Smooth muscle cell (in vitro differentiated cells): ENCODE data around the gene ITGB4. TPM values are rescaled to one million over a fixed set of nuclear protein-coding genes. Genes with fewer than 3 reads are reported as not detected.

Source experiments
- DNase-seq: peaks from one replicate; lab custom pipeline; 2025; ENCODE audit not compliant: unreplicated experiment; lab: John Stamatoyannopoulos, UW
- H2AFZ ChIP-seq: fragments of 200-600 bp; sonication (generic); 2 replicates; pipeline ENCODE4 v1.6.0; 2016; ENCODE audit warnings: antibody characterized with exemption, low read depth, mild to moderate bottlenecking
- H3F3A ChIP-seq: fragments of 200-600 bp; sonication (generic); 2 replicates; pipeline ENCODE4 v1.6.0; 2017; ENCODE audit warnings: antibody characterized with exemption, low read depth
- H3K27ac ChIP-seq: fragments of 200-600 bp; sonication (generic); 2 replicates; pipeline ENCODE4 v1.5.1; 2016; ENCODE audit warnings: low read depth, mild to moderate bottlenecking
- H3K27me3 ChIP-seq: fragments of 200-600 bp; sonication (generic); 2 replicates; pipeline ENCODE4 v1.6.1; 2016; ENCODE audit warnings: low read depth, mild to moderate bottlenecking
- H3K36me3 ChIP-seq: fragments of 200-600 bp; sonication (generic); 2 replicates; pipeline ENCODE4 v1.5.1; 2016; ENCODE audit warnings: low read depth
- H3K4me1 ChIP-seq: fragments of 200-600 bp; sonication (generic); 2 replicates; pipeline ENCODE4 v1.5.1; 2016; ENCODE audit warnings: low read depth
- H3K4me2 ChIP-seq: fragments of 200-600 bp; sonication (generic); 2 replicates; pipeline ENCODE4 v1.6.0; 2016; ENCODE audit warnings: mild to moderate bottlenecking
- H3K4me3 ChIP-seq: fragments of 200-600 bp; sonication (generic); 2 replicates; pipeline ENCODE4 v1.5.1; 2016; ENCODE audit warnings: mild to moderate bottlenecking
- H3K79me2 ChIP-seq: fragments of 200-600 bp; sonication (generic); 2 replicates; pipeline ENCODE4 v1.6.0; 2016; ENCODE audit warnings: low read depth, mild to moderate bottlenecking
- H3K9ac ChIP-seq: fragments of 200-600 bp; sonication (generic); 2 replicates; pipeline ENCODE4 v1.6.0; 2016; ENCODE audit warnings: low read depth
- H3K9me3 ChIP-seq: fragments of 200-600 bp; sonication (generic); replicated peaks from 2 replicates; pipeline ENCODE4 v1.5.1; 2016; ENCODE audit warnings: low read depth
- H4K20me1 ChIP-seq: fragments of 200-600 bp; sonication (generic); 2 replicates; pipeline ENCODE4 v1.6.0; 2016; ENCODE audit warnings: low read depth
- WGBS: methylation state at CpG from one replicate; pipeline ENCODE4 v1.1.7; 2016; ENCODE audit warnings: low lambda C conversion rate; 5-methylcytosine and 5-hydroxymethylcytosine counted together
- polyA plus RNA-seq: library from polyadenylated mRNA; unstranded; fragments of >200 nt; fragmentation: Nextera tagmentation; extraction: Ambion mirVana; gene quantifications from 2 replicates; pipeline ENCODE4 v1.2.1, GENCODE V29; 2016
- total RNA-seq: library from RNA; depleted of rRNA; stranded (reverse); fragments of >200 nt; gene quantifications from 2 replicates; pipeline ENCODE4 v1.2.3, GENCODE V29; 2014
- TF ChIP-seq, protein P1 (sequence below): fragments of 200-600 bp; sonication (generic); IDR thresholded peaks from 2 replicates; pipeline ENCODE4 v1.5.1; 2017; ENCODE audit warnings: borderline replicate concordance, mild to moderate bottlenecking, antibody characterized with exemption; ENCODE audit not compliant: insufficient read depth, poor library complexity, severe bottlenecking

ITGB4 gene
- total and polyA plus RNA-seq, 2 experiments from 2014 or later: 47.2 to 83.8 TPM

DNA sequence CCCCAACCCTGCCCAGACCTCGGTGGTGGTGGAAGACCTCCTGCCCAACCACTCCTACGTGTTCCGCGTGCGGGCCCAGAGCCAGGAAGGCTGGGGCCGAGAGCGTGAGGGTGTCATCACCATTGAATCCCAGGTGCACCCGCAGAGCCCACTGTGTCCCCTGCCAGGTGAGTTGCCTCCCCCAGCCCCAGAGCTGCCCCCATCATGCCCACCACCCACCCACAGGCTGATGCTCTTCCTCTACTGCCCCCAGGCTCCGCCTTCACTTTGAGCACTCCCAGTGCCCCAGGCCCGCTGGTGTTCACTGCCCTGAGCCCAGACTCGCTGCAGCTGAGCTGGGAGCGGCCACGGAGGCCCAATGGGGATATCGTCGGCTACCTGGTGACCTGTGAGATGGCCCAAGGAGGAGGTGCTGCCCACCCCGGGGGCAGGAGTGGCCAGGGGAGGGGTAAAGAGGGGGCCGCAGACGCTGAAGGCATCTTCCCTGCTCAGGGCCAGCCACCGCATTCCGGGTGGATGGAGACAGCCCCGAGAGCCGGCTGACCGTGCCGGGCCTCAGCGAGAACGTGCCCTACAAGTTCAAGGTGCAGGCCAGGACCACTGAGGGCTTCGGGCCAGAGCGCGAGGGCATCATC lies 35.3 kb downstream of the ITGB4 start:
- Histone ChIP-seq H3K4me1 (peaks cover 5% of the 10 kb centered on the region), H3K9me3 (no peaks in the 10 kb centered on the region), H4K20me1 (peaks cover 5% of the 10 kb centered on the region), H3K27me3 (no peaks in the 10 kb centered on the region), H3K9ac (no peak overlapping the region), H3K36me3 (no peaks in the 10 kb centered on the region), H3F3A (no peaks in the 10 kb centered on the region), H3K4me2 (no peak overlapping the region), H3K79me2 (no peaks in the 10 kb centered on the region), H2AFZ (no peak overlapping the region), H3K4me3 (no peak overlapping the region), H3K27ac (no peak overlapping the region)
- 98% methylated on average over 17 of the region's 29 CpGs for WGBS
- DNase-seq: no peak
- TF ChIP-seq, protein P1, sequence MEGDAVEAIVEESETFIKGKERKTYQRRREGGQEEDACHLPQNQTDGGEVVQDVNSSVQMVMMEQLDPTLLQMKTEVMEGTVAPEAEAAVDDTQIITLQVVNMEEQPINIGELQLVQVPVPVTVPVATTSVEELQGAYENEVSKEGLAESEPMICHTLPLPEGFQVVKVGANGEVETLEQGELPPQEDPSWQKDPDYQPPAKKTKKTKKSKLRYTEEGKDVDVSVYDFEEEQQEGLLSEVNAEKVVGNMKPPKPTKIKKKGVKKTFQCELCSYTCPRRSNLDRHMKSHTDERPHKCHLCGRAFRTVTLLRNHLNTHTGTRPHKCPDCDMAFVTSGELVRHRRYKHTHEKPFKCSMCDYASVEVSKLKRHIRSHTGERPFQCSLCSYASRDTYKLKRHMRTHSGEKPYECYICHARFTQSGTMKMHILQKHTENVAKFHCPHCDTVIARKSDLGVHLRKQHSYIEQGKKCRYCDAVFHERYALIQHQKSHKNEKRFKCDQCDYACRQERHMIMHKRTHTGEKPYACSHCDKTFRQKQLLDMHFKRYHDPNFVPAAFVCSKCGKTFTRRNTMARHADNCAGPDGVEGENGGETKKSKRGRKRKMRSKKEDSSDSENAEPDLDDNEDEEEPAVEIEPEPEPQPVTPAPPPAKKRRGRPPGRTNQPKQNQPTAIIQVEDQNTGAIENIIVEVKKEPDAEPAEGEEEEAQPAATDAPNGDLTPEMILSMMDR: no peak

DNA sequence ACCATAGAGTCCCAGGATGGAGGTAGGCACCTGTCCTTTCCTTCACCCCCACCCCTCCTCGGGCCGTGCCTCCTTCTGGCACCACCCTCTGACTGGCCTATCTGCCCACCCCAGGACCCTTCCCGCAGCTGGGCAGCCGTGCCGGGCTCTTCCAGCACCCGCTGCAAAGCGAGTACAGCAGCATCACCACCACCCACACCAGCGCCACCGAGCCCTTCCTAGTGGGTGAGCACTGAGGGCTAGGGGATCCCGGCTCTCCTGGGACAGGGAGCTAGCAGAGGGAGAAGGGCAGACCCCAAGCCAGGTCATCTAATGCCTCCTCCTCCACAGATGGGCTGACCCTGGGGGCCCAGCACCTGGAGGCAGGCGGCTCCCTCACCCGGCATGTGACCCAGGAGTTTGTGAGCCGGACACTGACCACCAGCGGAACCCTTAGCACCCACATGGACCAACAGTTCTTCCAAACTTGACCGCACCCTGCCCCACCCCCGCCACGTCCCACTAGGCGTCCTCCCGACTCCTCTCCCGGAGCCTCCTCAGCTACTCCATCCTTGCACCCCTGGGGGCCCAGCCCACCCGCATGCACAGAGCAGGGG lies 35.9 kb downstream of the ITGB4 start:
- H3K27me3 ChIP-seq: no peaks in the 10 kb centered on the region
- WGBS: 95% methylated on average over 21 of the region's 21 CpGs
- H4K20me1 ChIP-seq: peaks cover 5% of the 10 kb centered on the region
- no peak overlapping the region for H3K9ac ChIP-seq
- no peak overlapping the region for H3K4me3 ChIP-seq
- no peaks in the 10 kb centered on the region for H3K36me3 ChIP-seq
- no peak overlapping the region for H3K27ac ChIP-seq
- TF ChIP-seq, protein P1: no peak
- H2AFZ ChIP-seq: no peak overlapping the region
- no peaks in the 10 kb centered on the region for H3K9me3 ChIP-seq
- no peak overlapping the region for H3K4me2 ChIP-seq
- H3K4me1 ChIP-seq: peaks cover 5% of the 10 kb centered on the region
- no peaks in the 10 kb centered on the region for H3K79me2 ChIP-seq
- H3F3A ChIP-seq: no peaks in the 10 kb centered on the region
- no peak for DNase-seq

DNA sequence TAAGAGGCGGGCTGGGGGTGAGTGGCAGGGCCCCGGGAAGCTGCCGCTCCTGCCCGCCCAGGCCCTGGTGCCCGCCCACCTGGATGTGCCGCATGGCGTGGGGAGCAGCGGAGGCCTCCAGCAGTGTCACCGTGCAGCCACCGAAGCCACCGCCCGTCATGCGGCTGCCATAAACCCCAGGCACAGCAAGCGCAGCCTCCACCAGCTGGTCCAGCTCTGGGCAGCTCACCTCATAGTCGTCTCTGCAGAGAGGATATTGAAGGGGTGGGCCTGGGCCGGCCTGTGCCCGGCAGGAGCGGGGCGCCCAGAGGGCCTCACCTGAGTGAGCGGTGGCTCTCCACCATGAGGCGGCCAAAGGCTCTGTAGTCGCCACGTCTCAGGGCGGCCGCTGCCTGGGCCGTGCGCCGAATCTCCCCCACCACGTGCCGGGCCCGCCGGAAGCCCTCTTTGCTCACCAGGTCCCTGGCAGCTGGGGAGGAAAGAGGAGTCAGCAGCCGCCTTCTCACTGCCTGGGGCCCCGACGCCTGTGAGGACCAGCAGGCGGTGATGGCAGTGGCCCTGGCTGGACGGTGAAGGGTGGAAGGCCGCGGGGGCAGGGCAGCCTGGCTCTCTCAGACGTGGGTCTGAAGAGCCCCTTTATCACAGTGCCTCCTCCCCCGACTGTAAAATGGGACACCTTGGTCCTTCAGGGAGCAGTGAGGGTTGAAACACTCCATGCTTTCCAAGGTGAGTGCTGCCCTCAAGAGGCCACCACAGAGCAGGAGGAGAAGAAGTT lies 37.1 kb downstream of the ITGB4 start:
- Histone ChIP-seq H3K9ac (no peak overlapping the region), H2AFZ (no peak overlapping the region), H3K36me3 (no peaks in the 10 kb centered on the region), H3F3A (no peaks in the 10 kb centered on the region), H3K4me2 (no peak overlapping the region), H3K79me2 (no peaks in the 10 kb centered on the region), H3K27me3 (no peaks in the 10 kb centered on the region), H3K9me3 (no peaks in the 10 kb centered on the region), H3K4me1 (peaks cover 5% of the 10 kb centered on the region), H4K20me1 (peaks cover 5% of the 10 kb centered on the region), H3K27ac (no peak overlapping the region), H3K4me3 (no peak overlapping the region)
- TF ChIP-seq, protein P1: no peak
- no peak for DNase-seq
- WGBS: 90% methylated on average over 37 of the region's 41 CpGs
